ENCODE data around the gene YWHAE. TPM values are rescaled to one million over a fixed set of nuclear protein-coding genes. Genes with fewer than 3 reads are reported as not detected.

YWHAE gene
- total RNA-seq, 1 donor from 2014 or later = 458 TPM

GRCh38 chr17:1376061-1376460 is 24.0 kb downstream of the YWHAE start:
- Mint-ChIP-seq H3K9me3 (ENCODE audit: unreplicated experiment) (no peaks in the 10 kb centered on the region), H3K4me3 (ENCODE audit: unreplicated experiment) (no peak overlapping the region), H3K36me3 (ENCODE audit: unreplicated experiment) (peaks cover 4% of the 10 kb centered on the region), H3K27ac (ENCODE audit: unreplicated experiment) (peak overlapping the region; percentile 11), H3K27me3 (ENCODE audit: unreplicated experiment) (no peaks in the 10 kb centered on the region), H3K4me1 (ENCODE audit: unreplicated experiment) (peaks cover 65% of the 10 kb centered on the region)
- no peak for TF ChIP-seq CTCF (IDR thresholded peaks at IDR 0.05)
- no peak for DNase-seq (ENCODE audit: extremely low spot score, unreplicated experiment)

- peak overlapping the region; percentile 11 for H3K27ac Mint-ChIP-seq (ENCODE audit: unreplicated experiment)
- peaks cover 65% of the 10 kb centered on the region for H3K4me1 Mint-ChIP-seq (ENCODE audit: unreplicated experiment)
- no peaks in the 10 kb centered on the region for H3K9me3 Mint-ChIP-seq (ENCODE audit: unreplicated experiment)
- DNase-seq (ENCODE audit: extremely low spot score, unreplicated experiment) = no peak
- no peak for TF ChIP-seq CTCF (IDR thresholded peaks at IDR 0.05)
- no peak overlapping the region for H3K4me3 Mint-ChIP-seq (ENCODE audit: unreplicated experiment)
- peaks cover 4% of the 10 kb centered on the region for H3K36me3 Mint-ChIP-seq (ENCODE audit: unreplicated experiment)
- H3K27me3 Mint-ChIP-seq (ENCODE audit: unreplicated experiment) = no peaks in the 10 kb centered on the region
These were observed 24.4 kb downstream of the YWHAE start for GRCh38 chr17:1375615-1376014.

GRCh38 chr17:1374431-1375177 is 25.4 kb downstream of the YWHAE start:
- H3K4me1 Mint-ChIP-seq (ENCODE audit: unreplicated experiment) = peaks cover 58% of the 10 kb centered on the region
- H3K27me3 Mint-ChIP-seq (ENCODE audit: unreplicated experiment) = no peaks in the 10 kb centered on the region
- peaks cover 2% of the 10 kb centered on the region for H3K36me3 Mint-ChIP-seq (ENCODE audit: unreplicated experiment)
- H3K9me3 Mint-ChIP-seq (ENCODE audit: unreplicated experiment) = no peaks in the 10 kb centered on the region
- DNase-seq (ENCODE audit: extremely low spot score, unreplicated experiment) = no peak
- no peak overlapping the region for H3K27ac Mint-ChIP-seq (ENCODE audit: unreplicated experiment)
- TF ChIP-seq CTCF (IDR thresholded peaks at IDR 0.05) = no peak
- no peak overlapping the region for H3K4me3 Mint-ChIP-seq (ENCODE audit: unreplicated experiment)

GRCh38 chr17:1373707-1374237 is 26.2 kb downstream of the YWHAE start:
- peaks cover 55% of the 10 kb centered on the region for H3K4me1 Mint-ChIP-seq (ENCODE audit: unreplicated experiment)
- TF ChIP-seq CTCF (IDR thresholded peaks at IDR 0.05) = no peak
- no peak overlapping the region for H3K27ac Mint-ChIP-seq (ENCODE audit: unreplicated experiment)
- no peak for DNase-seq (ENCODE audit: extremely low spot score, unreplicated experiment)
- no peaks in the 10 kb centered on the region for H3K27me3 Mint-ChIP-seq (ENCODE audit: unreplicated experiment)
- peaks cover 2% of the 10 kb centered on the region for H3K36me3 Mint-ChIP-seq (ENCODE audit: unreplicated experiment)
- H3K4me3 Mint-ChIP-seq (ENCODE audit: unreplicated experiment) = no peak overlapping the region
- no peaks in the 10 kb centered on the region for H3K9me3 Mint-ChIP-seq (ENCODE audit: unreplicated experiment)

- no peak for TF ChIP-seq CTCF (IDR thresholded peaks at IDR 0.05)
- Mint-ChIP-seq H3K4me1 (ENCODE audit: unreplicated experiment) (peaks cover 45% of the 10 kb centered on the region), H3K9me3 (ENCODE audit: unreplicated experiment) (no peaks in the 10 kb centered on the region)
These were observed 27.4 kb downstream of the YWHAE start for GRCh38 chr17:1372618-1373017.

More at GRCh38 chr17:1372618-1373017, 27.4 kb downstream of the YWHAE start:
- Mint-ChIP-seq H3K4me3 (ENCODE audit: unreplicated experiment) (no peak overlapping the region), H3K27ac (ENCODE audit: unreplicated experiment) (no peak overlapping the region), H3K27me3 (ENCODE audit: unreplicated experiment) (no peaks in the 10 kb centered on the region), H3K36me3 (ENCODE audit: unreplicated experiment) (peaks cover 2% of the 10 kb centered on the region)
- no peak for DNase-seq (ENCODE audit: extremely low spot score, unreplicated experiment)

Data from osteocyte (in vitro differentiated cells).